Gastrocnemius medialis (tissue), 4 donors: ENCODE results near the gene MED27. TPM values are rescaled to one million over a fixed set of nuclear protein-coding genes. Genes with fewer than 3 reads are reported as not detected.
A peak's percentile ranks its signal among the peaks of the same experiment; 100 is the strongest.

Experiments used
- ATAC-seq, 2 donors: fragments of 150-250 bp; one replicate each; pipeline ENCODE4 v1.9.1; 2016
- DNase-seq, 2 donors: peaks; one replicate each; pipeline ENCODE4 v3.0.0-alpha.2; 2019
- H3K27ac ChIP-seq, 4 donors: fragments of 200-600 bp; sonication (generic); 1 replicate in 1 of 4; 2 replicates in 3 of 4; pipeline ENCODE4 v1.5.1; 2016 to 2018; ENCODE audit warnings: mild to moderate bottlenecking in 2 of 4, moderate library complexity in 1 of 4
- H3K27me3 ChIP-seq, 3 donors: fragments of 200-600 bp; sonication (generic) in 2 of 3; 1 replicate in 1 of 3; 2 replicates in 2 of 3; pipeline versions ENCODE4 v1.5.1 to v1.6.0; 2016 to 2019; ENCODE audit warnings: mild to moderate bottlenecking in 1 of 3, moderate library complexity in 1 of 3
- H3K36me3 ChIP-seq, 2 donors: fragments of 200-600 bp; sonication (generic) in 1 of 2; one replicate each; pipeline ENCODE4 v1.5.1; 2017 to 2018
- H3K4me1 ChIP-seq, 2 donors: fragments of 200-600 bp; sonication (generic) in 1 of 2; one replicate each; pipeline ENCODE4 v1.5.1; 2016 to 2017; ENCODE audit warnings: mild to moderate bottlenecking in 2 of 2
- H3K4me3 ChIP-seq, 4 donors: fragments of 200-600 bp; sonication (generic) in 3 of 4; 1 replicate in 1 of 4; 2 replicates in 3 of 4; pipeline ENCODE4 v1.5.1; 2016 to 2019; ENCODE audit warnings: mild to moderate bottlenecking in 2 of 4
- H3K9me3 ChIP-seq, 3 donors: fragments of 200-600 bp; sonication (generic) in 2 of 3; 1 replicate in 1 of 3; 2 replicates in 2 of 3; pipeline ENCODE4 v1.5.1; 2016 to 2019
- POLR2A ChIP-seq, 2 donors: fragments of 450-650 bp; IDR thresholded peaks; one replicate each; pipeline ENCODE4 v1.6.1; 2017; ENCODE audit warnings: antibody characterized with exemption in 2 of 2, mild to moderate bottlenecking in 2 of 2, moderate library complexity in 2 of 2
- in situ Hi-C, 4 donors: fragments of 200-750 bp; cut with MboI; loops; one replicate each; pipeline versions ENCODE4 v1.15.0 to v1.8.0; 2017; ENCODE audit warnings: low sequenced_read_pairs in 4 of 4
- intact Hi-C: fragments of 100-400 bp; cut with DNase I; formaldehyde crosslinking; loops from one replicate; pipeline ENCODE4 v1.15.1; 2023; ENCODE audit warnings: low total_unique reads
- total RNA-seq, 4 donors: library from RNA; depleted of rRNA; stranded (reverse); fragments of >200 nt; gene quantifications; one replicate each; pipeline versions ENCODE4 v1.1.0 to v1.2.3, GENCODE V29; 2016
- TF ChIP-seq, protein P1 (sequence below), 5 experiments: fragments of 450-650 bp in 3 of 5; fragments of 200-600 bp in 2 of 5; sonication (generic) in 2 of 5; IDR thresholded peaks in 4 of 5; conservative IDR thresholded peaks in 1 of 5; 1 replicate in 4 of 5; 2 replicates in 1 of 5; pipeline ENCODE4 v1.5.1; 2016 to 2019; ENCODE audit warnings: antibody characterized with exemption in 5 of 5, mild to moderate bottlenecking in 3 of 5, moderate library complexity in 3 of 5

MED27 gene
- total RNA-seq, 4 donors from 2014 or later = 11.6 to 20.3 (median 13.9) TPM

GRCh38 chr9:131965841-131966240, 113.8 kb downstream of the MED27 start:
- H3K36me3 ChIP-seq = no peaks in the 10 kb centered on the region
- no peak overlapping the region for H3K4me3 ChIP-seq
- in situ Hi-C loops = no loop called here
- no peak for TF ChIP-seq POLR2A (IDR thresholded peaks at IDR 0.05)
- TF ChIP-seq, protein P1, sequence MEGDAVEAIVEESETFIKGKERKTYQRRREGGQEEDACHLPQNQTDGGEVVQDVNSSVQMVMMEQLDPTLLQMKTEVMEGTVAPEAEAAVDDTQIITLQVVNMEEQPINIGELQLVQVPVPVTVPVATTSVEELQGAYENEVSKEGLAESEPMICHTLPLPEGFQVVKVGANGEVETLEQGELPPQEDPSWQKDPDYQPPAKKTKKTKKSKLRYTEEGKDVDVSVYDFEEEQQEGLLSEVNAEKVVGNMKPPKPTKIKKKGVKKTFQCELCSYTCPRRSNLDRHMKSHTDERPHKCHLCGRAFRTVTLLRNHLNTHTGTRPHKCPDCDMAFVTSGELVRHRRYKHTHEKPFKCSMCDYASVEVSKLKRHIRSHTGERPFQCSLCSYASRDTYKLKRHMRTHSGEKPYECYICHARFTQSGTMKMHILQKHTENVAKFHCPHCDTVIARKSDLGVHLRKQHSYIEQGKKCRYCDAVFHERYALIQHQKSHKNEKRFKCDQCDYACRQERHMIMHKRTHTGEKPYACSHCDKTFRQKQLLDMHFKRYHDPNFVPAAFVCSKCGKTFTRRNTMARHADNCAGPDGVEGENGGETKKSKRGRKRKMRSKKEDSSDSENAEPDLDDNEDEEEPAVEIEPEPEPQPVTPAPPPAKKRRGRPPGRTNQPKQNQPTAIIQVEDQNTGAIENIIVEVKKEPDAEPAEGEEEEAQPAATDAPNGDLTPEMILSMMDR (IDR thresholded peaks at IDR 0.05 in 4 of 5, conservative IDR thresholded peaks at IDR 0.05 in 1 of 5) = no peak
- intact Hi-C loops = no loop called here
- no peaks in the 10 kb centered on the region for H3K27me3 ChIP-seq
- H3K4me1 ChIP-seq = peaks cover 7 to 9% of the 10 kb centered on the region in 2 donors
- no peak overlapping the region for H3K27ac ChIP-seq
- H3K9me3 ChIP-seq = no peaks in the 10 kb centered on the region
- ATAC-seq (no peak), DNase-seq (no peak)

GRCh38 chr9:131965103-131965502, 114.6 kb downstream of the MED27 start:
- no peak for TF ChIP-seq POLR2A (IDR thresholded peaks at IDR 0.05)
- TF ChIP-seq, protein P1 (IDR thresholded peaks at IDR 0.05 in 4 of 5, conservative IDR thresholded peaks at IDR 0.05 in 1 of 5) = no peak
- in situ Hi-C loops (no loop called here), intact Hi-C loops (no loop called here)
- Histone ChIP-seq H3K27ac (no peak overlapping the region), H3K4me1 (peaks cover 13 to 16% of the 10 kb centered on the region in 2 donors), H3K9me3 (no peaks in the 10 kb centered on the region), H3K36me3 (no peaks in the 10 kb centered on the region), H3K4me3 (no peak overlapping the region), H3K27me3 (no peaks in the 10 kb centered on the region)
- ATAC-seq = no peak
- DNase-seq = no peak

DNA sequence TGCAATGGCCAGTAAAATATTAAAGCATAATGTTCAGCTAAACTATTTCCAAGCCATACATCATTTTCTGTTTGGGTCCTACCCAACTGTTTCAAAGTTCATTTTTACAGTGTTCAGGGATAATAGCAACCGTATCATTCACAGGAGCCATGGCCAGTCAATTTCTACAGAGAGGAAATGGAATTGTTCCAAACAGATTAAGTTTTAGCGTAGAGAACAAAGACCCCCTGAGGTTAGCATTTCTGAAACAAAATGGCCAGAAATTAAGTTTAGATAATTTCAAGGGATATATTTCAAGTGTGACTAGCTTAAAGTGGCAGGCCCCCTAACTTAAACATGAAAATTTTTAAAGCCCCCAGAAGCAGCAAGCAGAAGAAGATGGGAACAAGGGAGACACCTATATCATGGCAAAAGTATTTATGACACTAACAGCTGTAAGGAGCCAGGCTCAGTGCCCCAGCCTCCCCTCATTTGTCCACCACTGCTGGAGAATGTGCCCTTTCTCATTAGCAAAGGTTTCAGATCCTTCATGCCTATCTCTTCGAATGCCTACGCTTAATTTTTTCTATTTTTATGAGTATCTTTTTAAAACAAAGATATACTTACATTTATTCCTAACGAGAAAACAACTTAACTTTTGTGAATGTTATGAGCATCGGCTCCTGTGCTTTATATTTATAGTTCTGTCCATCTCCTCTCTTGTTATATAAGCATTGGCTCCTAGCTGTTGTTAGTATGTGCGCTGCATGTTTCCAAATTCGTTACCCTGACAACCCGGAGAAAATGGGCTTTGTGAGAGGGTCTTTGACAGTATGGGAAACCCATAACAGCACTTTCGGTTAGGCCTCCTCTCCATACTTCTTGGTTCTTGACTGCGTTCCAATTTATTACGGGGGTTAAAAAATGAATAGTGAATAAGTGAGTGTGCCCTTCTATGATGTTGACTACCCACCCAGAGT, 116.3 kb downstream of the MED27 start:
- Histone ChIP-seq H3K9me3 (no peaks in the 10 kb centered on the region), H3K27ac (no peak overlapping the region), H3K27me3 (no peaks in the 10 kb centered on the region), H3K4me3 (no peak overlapping the region), H3K36me3 (no peaks in the 10 kb centered on the region), H3K4me1 (peaks cover 29 to 32% of the 10 kb centered on the region in 2 donors)
- in situ Hi-C loops = no loop called here
- ATAC-seq (no peak), DNase-seq (no peak)
- intact Hi-C loops = no loop called here
- TF ChIP-seq POLR2A (IDR thresholded peaks at IDR 0.05) = no peak
- TF ChIP-seq, protein P1 (IDR thresholded peaks at IDR 0.05 in 4 of 5, conservative IDR thresholded peaks at IDR 0.05 in 1 of 5) = no peak

DNA sequence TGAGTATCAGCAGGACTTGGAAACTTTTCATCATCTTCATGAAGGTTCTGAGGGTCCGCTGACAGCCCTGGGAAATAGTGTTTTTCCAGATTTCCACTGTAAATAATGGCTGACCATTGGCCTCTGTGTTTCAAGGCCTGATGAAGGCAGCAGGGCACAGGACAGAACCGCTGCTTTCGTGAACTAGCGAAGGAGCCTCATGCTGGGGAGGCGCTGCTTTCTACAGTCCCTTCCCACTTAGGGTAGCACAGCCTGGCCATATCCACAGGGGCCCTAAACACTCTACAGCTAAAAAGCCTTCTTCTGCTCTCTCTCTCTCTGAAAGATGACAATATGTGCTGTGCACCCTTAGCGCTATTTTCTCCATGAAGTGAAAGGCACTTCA, 118.2 kb downstream of the MED27 start:
- ATAC-seq = no peak
- in situ Hi-C loops = no loop called here

More for the DNA sequence above, 118.2 kb downstream of the MED27 start:
- intact Hi-C loops = no loop called here
- H3K4me1 ChIP-seq = peaks cover 29 to 32% of the 10 kb centered on the region in 2 donors
- TF ChIP-seq, protein P1 (IDR thresholded peaks at IDR 0.05 in 4 of 5, conservative IDR thresholded peaks at IDR 0.05 in 1 of 5) = no peak
- TF ChIP-seq POLR2A (IDR thresholded peaks at IDR 0.05) = no peak
- no peaks in the 10 kb centered on the region for H3K36me3 ChIP-seq
- H3K27me3 ChIP-seq = no peaks in the 10 kb centered on the region
- no peaks in the 10 kb centered on the region for H3K9me3 ChIP-seq
- peak overlapping the region in 1 of 4 donors; percentile 50 for H3K27ac ChIP-seq
- no peak for DNase-seq
- H3K4me3 ChIP-seq = no peak overlapping the region
